Measurements from ENCODE around the gene TRAF1. TPM values are rescaled to one million over a fixed set of nuclear protein-coding genes. Genes with fewer than 3 reads are reported as not detected.
A peak's percentile ranks its signal among the peaks of the same experiment; 100 is the strongest.

TRAF1 gene
- total RNA-seq, 5 donors from 2014 or later (not counting 1 experiment from before 2014, with no cell fraction given): 67.6 to 170 (median 157) TPM

DNA sequence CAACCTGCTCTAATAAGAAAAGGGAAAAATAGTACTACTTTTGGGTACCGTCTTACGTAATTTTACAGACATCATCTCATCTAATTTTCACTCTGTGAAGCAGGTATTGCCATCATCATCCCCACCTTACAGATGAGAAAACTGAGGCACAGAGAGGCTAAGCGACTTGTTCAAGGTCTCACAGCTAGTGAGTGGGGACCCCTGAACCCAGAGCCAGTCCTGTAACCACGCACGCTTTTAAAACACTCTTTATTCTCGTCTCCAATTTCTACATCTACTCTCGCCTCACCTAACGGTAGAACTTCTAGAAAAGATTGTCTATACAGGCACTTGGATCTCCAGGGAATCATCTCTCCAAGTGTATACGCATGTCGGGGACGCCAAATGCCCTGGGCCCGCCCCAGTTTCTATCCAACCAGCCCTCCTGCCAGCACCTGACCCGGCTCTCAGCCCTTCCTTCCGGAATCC lies 1.5 kb upstream of the TRAF1 start:
- H3K4me1 Mint-ChIP-seq: peaks cover 89 to 90% (median 90%) of the 10 kb centered on the region in 3 donors
- H3K27ac ChIP-seq (ENCODE audit: low read length): peak overlapping the region; percentile 99
- no peaks in the 10 kb centered on the region for H3K27me3 ChIP-seq (replicated peaks in 1 of 2; ENCODE audit: control insufficient read depth in 2 of 2, extremely low read depth in 1 of 2, insufficient read depth in 2 of 2, low read length in 1 of 2)
- H3K4me3 Mint-ChIP-seq: peak overlapping the region; percentile 94 to 96 (median 95)
- H3K36me3 ChIP-seq (ENCODE audit: control insufficient read depth in 2 of 2, extremely low read depth in 1 of 2, insufficient read depth in 1 of 2, low read length in 1 of 2): peaks cover 0 to 10% of the 10 kb centered on the region in 2 donors
- POLR2A ChIA-PET: interaction anchor here in 1 of 2 donors (1.3 kb wide), 1 partner anchor 11 kb away, joined by 4 read pairs; no protein-coding TSS in a partner anchor
- peak overlapping the region; percentile 98 to 99 for H3K27ac Mint-ChIP-seq
- peak in 6 of 35 experiments; percentile 16 to 71 (median 28) for DNase-seq
- H3K9me3 Mint-ChIP-seq: no peaks in the 10 kb centered on the region
- peaks cover 49 to 88% of the 10 kb centered on the region in 2 experiments for H3K4me1 ChIP-seq (ENCODE audit: control insufficient read depth in 1 of 2, extremely low read depth in 1 of 2, insufficient read depth in 2 of 2, low read length in 2 of 2)
- peak overlapping the region; percentile 62 to 81 for H3K4me3 ChIP-seq (ENCODE audit: control insufficient read depth in 1 of 2, extremely low read depth in 1 of 2, low read length in 1 of 2)
- 3% methylated on average over 12 of the region's 14 CpGs for WGBS (ENCODE audit: insufficient coverage)
- CTCF ChIA-PET: interaction anchor here in 1 of 2 donors (3.7 kb wide), 1 partner anchor 37 kb away, joined by 15 read pairs; no protein-coding TSS in a partner anchor
- no peak for ATAC-seq (replicated peaks in 1 of 4)
- no peaks in the 10 kb centered on the region for H3K9me3 ChIP-seq
- H3K27me3 Mint-ChIP-seq: no peaks in the 10 kb centered on the region
- H3K36me3 Mint-ChIP-seq: peaks cover 19% of the 10 kb centered on the region

DNA sequence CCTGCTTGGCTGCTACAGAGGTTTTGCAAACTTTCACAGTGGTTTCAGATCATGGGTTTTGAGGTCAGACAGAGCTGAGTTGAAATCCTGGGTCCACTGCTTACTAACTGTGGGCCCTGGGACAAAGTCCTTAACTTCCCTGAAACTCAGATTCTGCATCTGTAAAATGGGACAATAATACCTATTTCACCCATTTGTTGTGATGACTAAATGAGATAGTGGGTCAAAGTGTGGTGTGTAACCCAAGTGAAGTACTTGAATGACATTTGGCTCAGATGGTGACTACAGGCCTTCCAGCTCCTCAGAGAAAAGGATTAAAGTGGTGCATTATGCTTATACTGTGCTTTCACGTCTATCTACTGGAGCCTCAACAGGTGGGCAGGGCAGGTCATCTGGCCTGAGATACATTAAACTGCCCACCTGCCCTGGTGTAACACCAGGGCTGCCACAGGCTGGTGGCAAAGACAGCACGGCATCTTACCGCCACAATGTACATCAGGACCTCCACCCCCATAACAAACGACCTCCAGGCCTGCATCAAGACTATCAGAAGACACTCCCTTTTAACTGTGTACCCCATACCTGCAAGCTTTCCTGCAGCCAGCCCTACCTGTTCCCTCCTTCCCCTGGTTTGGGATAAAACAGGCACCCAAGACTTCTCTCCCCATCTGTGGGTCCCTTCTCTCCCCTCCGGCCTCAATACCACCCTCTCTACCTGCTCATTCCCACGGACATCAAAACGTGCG lies 846 bp upstream of the TRAF1 start:
- peak overlapping the region; percentile 94 to 96 (median 95) for H3K4me3 Mint-ChIP-seq
- peaks cover 44 to 94% of the 10 kb centered on the region in 2 experiments for H3K4me1 ChIP-seq (ENCODE audit: control insufficient read depth in 1 of 2, extremely low read depth in 1 of 2, insufficient read depth in 2 of 2, low read length in 2 of 2)
- peaks cover 89 to 90% (median 90%) of the 10 kb centered on the region in 3 donors for H3K4me1 Mint-ChIP-seq
- ChIA-PET CTCF (interaction anchor here in 1 of 2 donors (3.7 kb wide), 1 partner anchor 37 kb away, joined by 15 read pairs; no protein-coding TSS in a partner anchor), POLR2A (interaction anchor here in 1 of 2 donors (1.3 kb wide), 1 partner anchor 11 kb away, joined by 4 read pairs; no protein-coding TSS in a partner anchor)
- H3K9me3 ChIP-seq: no peaks in the 10 kb centered on the region
- DNase-seq: peak in 1 of 35 experiments; percentile 46
- H3K27ac ChIP-seq (ENCODE audit: low read length): peak overlapping the region; percentile 99
- ATAC-seq (replicated peaks in 1 of 4): no peak
- peaks cover 24% of the 10 kb centered on the region for H3K36me3 Mint-ChIP-seq
- H3K9me3 Mint-ChIP-seq: no peaks in the 10 kb centered on the region
- H3K27me3 ChIP-seq (replicated peaks in 1 of 2; ENCODE audit: control insufficient read depth in 2 of 2, extremely low read depth in 1 of 2, insufficient read depth in 2 of 2, low read length in 1 of 2): no peaks in the 10 kb centered on the region
- peak overlapping the region; percentile 62 to 81 for H3K4me3 ChIP-seq (ENCODE audit: control insufficient read depth in 1 of 2, extremely low read depth in 1 of 2, low read length in 1 of 2)
- WGBS (ENCODE audit: insufficient coverage): 8% methylated on average over 4 of the region's 8 CpGs
- peak overlapping the region; percentile 98 to 99 for H3K27ac Mint-ChIP-seq
- H3K27me3 Mint-ChIP-seq: no peaks in the 10 kb centered on the region
- H3K36me3 ChIP-seq (ENCODE audit: control insufficient read depth in 2 of 2, extremely low read depth in 1 of 2, insufficient read depth in 1 of 2, low read length in 1 of 2): peaks cover 0 to 15% of the 10 kb centered on the region in 2 donors

DNA sequence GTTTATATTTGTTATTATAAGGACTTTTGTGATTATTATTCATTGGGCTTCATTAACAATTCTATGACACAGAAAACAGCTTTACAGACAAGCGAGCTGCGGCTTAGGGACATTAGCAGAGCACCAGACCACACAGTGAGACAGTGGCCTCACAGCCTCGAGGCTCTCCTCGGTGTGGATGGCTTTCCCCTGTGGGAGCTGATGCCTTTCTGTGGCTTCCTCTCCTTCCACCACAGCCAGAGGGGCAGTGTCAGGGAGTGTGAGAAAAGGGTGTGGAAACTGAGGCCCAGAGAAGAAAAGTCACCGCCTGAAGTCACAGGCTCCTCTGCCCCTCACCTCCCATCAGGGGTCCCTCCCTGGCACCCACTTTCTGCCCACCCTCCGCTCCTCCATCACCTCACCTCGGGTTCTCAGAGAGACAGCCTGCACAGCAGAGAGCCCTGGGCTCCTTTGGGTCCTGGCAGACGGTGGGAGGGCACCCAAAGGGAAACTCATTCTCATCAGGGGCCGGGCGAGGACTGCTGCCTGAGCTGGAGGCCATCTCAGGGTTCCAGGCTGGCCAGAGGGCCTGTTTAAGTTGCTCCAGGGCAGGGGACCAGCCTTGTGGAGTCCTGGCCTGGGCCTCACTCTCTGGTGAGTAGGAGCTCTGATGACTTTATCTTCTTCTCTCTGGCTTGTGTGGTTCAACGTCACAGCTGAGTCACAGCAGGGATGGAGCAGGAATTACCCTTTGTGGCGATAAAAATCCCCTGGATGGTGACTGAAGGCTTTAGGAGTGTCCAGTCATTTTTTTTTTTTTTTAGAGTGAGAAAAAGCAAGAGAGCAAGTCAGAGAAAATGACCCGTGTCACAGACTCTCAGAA lies 830 bp downstream of the TRAF1 start:
- peak overlapping the region; percentile 94 to 96 (median 95) for H3K4me3 Mint-ChIP-seq
- WGBS (ENCODE audit: insufficient coverage): 6% methylated on average over 8 of the region's 13 CpGs
- Histone ChIP-seq H3K9me3 (no peaks in the 10 kb centered on the region), H3K27me3 (replicated peaks in 1 of 2; ENCODE audit: control insufficient read depth in 2 of 2, extremely low read depth in 1 of 2, insufficient read depth in 2 of 2, low read length in 1 of 2) (no peaks in the 10 kb centered on the region), H3K4me1 (ENCODE audit: control insufficient read depth in 1 of 2, extremely low read depth in 1 of 2, insufficient read depth in 2 of 2, low read length in 2 of 2) (peaks cover 31 to 94% of the 10 kb centered on the region in 2 experiments), H3K36me3 (ENCODE audit: control insufficient read depth in 2 of 2, extremely low read depth in 1 of 2, insufficient read depth in 1 of 2, low read length in 1 of 2) (peaks cover 2 to 31% of the 10 kb centered on the region in 2 donors), H3K27ac (ENCODE audit: low read length) (peak overlapping the region; percentile 99), H3K4me3 (ENCODE audit: control insufficient read depth in 1 of 2, extremely low read depth in 1 of 2, low read length in 1 of 2) (peak overlapping the region; percentile 53 to 81)
- ChIA-PET CTCF (interaction anchor here (0.7 to 3.7 kb wide), 7 partner anchors 9 to 146 kb away, joined by 3 to 15 read pairs (median 4); no protein-coding TSS in a partner anchor), POLR2A (interaction anchor here (0.6 to 2.3 kb wide), 4 partner anchors 9 to 83 kb away, joined by 3 to 8 read pairs (median 4); partner anchors contain the start of genes PHF19 (in 1 of the 2) and PSMD5 (in 1 of the 2))
- DNase-seq (peak in 32 of 35 experiments; percentile 40 to 88 (median 62)), ATAC-seq (replicated peaks in 1 of 4) (peak; percentile 20 to 64 (median 26))
- peaks cover 40% of the 10 kb centered on the region for H3K36me3 Mint-ChIP-seq
- no peaks in the 10 kb centered on the region for H3K27me3 Mint-ChIP-seq
- H3K4me1 Mint-ChIP-seq: peaks cover 89 to 91% (median 91%) of the 10 kb centered on the region in 3 donors
- peak overlapping the region; percentile 98 to 99 for H3K27ac Mint-ChIP-seq
- no peaks in the 10 kb centered on the region for H3K9me3 Mint-ChIP-seq

DNA sequence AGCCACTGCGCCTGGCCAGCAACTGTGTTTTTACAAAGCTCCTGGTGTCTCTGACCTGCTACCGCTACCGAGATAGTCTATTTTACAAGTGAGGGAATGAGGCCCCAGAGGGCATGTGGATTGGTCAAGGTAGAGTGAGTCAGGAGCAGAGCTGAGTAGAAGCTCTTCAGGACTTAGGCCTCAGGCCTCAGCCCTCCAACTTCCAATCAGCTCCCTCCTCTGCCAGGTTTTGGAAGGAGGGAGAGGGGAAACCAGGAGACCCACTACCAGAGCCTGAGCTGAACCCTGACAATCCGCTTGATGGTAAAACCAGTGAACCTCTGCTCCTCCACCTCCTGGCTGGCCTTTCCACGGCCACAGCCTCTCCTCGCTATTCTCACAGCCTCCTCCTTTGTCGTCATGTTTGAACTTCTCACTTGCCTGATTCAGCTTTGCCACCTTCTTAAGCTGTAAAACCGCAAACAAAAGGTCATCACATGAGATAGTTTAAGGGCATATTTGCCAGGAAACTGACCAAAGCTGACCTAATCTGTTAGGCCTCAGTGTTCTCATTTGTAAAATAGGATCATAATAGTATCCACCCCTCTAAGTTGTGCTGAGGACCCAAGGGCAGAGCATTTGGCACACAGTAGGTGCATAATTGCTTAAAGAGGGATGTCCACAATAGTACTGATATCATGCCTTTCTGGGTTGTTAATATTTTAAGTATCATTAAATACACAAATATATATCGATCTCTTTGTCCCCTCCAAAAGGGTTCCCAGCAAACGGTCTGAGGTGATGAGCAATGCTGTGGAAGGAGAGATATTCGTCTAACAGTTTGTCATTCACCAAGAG lies 1.7 kb downstream of the TRAF1 start:
- Histone ChIP-seq H3K27ac (ENCODE audit: low read length) (peak overlapping the region; percentile 99), H3K27me3 (replicated peaks in 1 of 2; ENCODE audit: control insufficient read depth in 2 of 2, extremely low read depth in 1 of 2, insufficient read depth in 2 of 2, low read length in 1 of 2) (no peaks in the 10 kb centered on the region), H3K9me3 (no peaks in the 10 kb centered on the region), H3K4me1 (ENCODE audit: control insufficient read depth in 1 of 2, extremely low read depth in 1 of 2, insufficient read depth in 2 of 2, low read length in 2 of 2) (peaks cover 36 to 94% of the 10 kb centered on the region in 2 experiments), H3K36me3 (ENCODE audit: control insufficient read depth in 2 of 2, extremely low read depth in 1 of 2, insufficient read depth in 1 of 2, low read length in 1 of 2) (peaks cover 2 to 39% of the 10 kb centered on the region in 2 donors), H3K4me3 (ENCODE audit: control insufficient read depth in 1 of 2, extremely low read depth in 1 of 2, low read length in 1 of 2) (peak overlapping the region in 1 of 2 donors; percentile 81)
- CTCF ChIA-PET: interaction anchor here (0.6 to 3.7 kb wide), 9 partner anchors 8 to 147 kb away, joined by 3 to 15 read pairs (median 4); no protein-coding TSS in a partner anchor
- DNase-seq (peak in 3 of 35 experiments; percentile 40 to 69 (median 43)), ATAC-seq (replicated peaks in 1 of 4) (no peak)
- POLR2A ChIA-PET: interaction anchor here (0.9 to 2.3 kb wide), 4 partner anchors 8 to 34 kb away, joined by 3 to 8 read pairs (median 4); no protein-coding TSS in a partner anchor
- Mint-ChIP-seq H3K27me3 (no peaks in the 10 kb centered on the region), H3K4me1 (peaks cover 91 to 93% (median 91%) of the 10 kb centered on the region in 3 donors), H3K4me3 (peak overlapping the region; percentile 94 to 96 (median 95)), H3K36me3 (peaks cover 48% of the 10 kb centered on the region), H3K9me3 (no peaks in the 10 kb centered on the region), H3K27ac (peak overlapping the region; percentile 98 to 99)
- 17% methylated on average over 7 of the region's 11 CpGs for WGBS (ENCODE audit: insufficient coverage)

DNA sequence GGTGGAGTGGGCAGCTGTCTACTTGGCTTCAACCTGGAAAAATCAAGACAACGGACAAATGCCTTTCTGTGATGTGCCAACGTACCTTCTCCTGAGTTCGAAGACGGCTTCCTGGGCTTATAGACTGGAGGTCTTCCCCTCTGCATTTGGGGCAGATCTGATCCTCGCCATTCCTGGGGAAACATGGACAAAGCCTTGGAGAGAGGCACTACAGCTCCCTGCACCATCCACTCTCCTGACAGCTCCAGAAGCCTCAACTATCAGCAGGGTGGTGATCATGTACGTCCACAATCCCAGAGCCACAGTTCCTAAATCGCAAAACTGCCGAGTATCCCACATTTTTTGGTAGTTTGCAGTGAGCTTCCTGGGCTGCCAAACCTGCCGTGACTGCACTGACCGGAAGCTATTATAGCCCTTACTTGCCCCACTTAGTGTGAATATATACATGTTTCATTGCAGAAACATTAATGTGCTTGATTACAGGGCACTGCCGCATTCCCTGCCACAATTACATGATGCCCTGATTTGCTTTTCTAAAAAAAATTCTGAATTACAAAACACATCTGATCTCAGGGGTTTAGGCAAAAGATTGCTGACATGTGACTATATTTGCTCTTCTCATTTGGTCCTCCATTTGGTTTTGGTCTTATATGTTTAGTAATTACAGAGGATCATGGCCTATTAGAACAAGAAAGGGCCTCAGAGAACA lies 2.8 kb downstream of the TRAF1 start:
- H3K4me1 ChIP-seq (ENCODE audit: control insufficient read depth in 1 of 2, extremely low read depth in 1 of 2, insufficient read depth in 2 of 2, low read length in 2 of 2): peaks cover 31 to 96% of the 10 kb centered on the region in 2 experiments
- no peaks in the 10 kb centered on the region for H3K27me3 Mint-ChIP-seq
- no peaks in the 10 kb centered on the region for H3K9me3 ChIP-seq
- peak overlapping the region; percentile 98 to 99 for H3K27ac Mint-ChIP-seq
- ChIA-PET CTCF (interaction anchor here in 1 of 2 donors (0.6 to 2.8 kb wide), 7 partner anchors 7 to 45 kb away, joined by 3 to 13 read pairs (median 4); no protein-coding TSS in a partner anchor), POLR2A (interaction anchor here (0.7 to 1.5 kb wide), 4 partner anchors 8 to 34 kb away, joined by 3 to 4 read pairs (median 3); no protein-coding TSS in a partner anchor)
- peak overlapping the region in 1 of 2 donors; percentile 81 for H3K4me3 ChIP-seq (ENCODE audit: control insufficient read depth in 1 of 2, extremely low read depth in 1 of 2, low read length in 1 of 2)
- H3K4me3 Mint-ChIP-seq: peak overlapping the region; percentile 94 to 96 (median 95)
- H3K36me3 ChIP-seq (ENCODE audit: control insufficient read depth in 2 of 2, extremely low read depth in 1 of 2, insufficient read depth in 1 of 2, low read length in 1 of 2): peaks cover 8 to 50% of the 10 kb centered on the region in 2 donors
- 19% methylated on average over 5 of the region's 11 CpGs for WGBS (ENCODE audit: insufficient coverage)
- H3K4me1 Mint-ChIP-seq: peaks cover 93 to 96% (median 95%) of the 10 kb centered on the region in 3 donors
- peaks cover 57% of the 10 kb centered on the region for H3K36me3 Mint-ChIP-seq
- no peak for DNase-seq
- no peak for ATAC-seq (replicated peaks in 1 of 4)
- H3K9me3 Mint-ChIP-seq: no peaks in the 10 kb centered on the region
- H3K27ac ChIP-seq (ENCODE audit: low read length): peak overlapping the region; percentile 99
- H3K27me3 ChIP-seq (replicated peaks in 1 of 2; ENCODE audit: control insufficient read depth in 2 of 2, extremely low read depth in 1 of 2, insufficient read depth in 2 of 2, low read length in 1 of 2): no peaks in the 10 kb centered on the region
